Spinal cord (tissue), 10 donors: Measurements from ENCODE around the gene SLC66A1. TPM values are rescaled to one million over a fixed set of nuclear protein-coding genes. Genes with fewer than 3 reads are reported as not detected.
"Not testable (repeated sequence)": the region's sequence is repeated elsewhere in the genome, so short reads cannot be mapped to it uniquely, and the experiment has no call there.

ENCODE experiments used
- DNase-seq, 6 donors: peaks; one replicate each; pipeline versions ENCODE4 v3.0.0 to v3.0.0-alpha.2; 2013 to 2015; ENCODE audit warnings: low spot score in 6 of 6, low read depth in 4 of 6
- H3K27ac ChIP-seq: one replicate; pipeline ENCODE4 v1.5.1; 2013; ENCODE audit warnings: low read depth, low read length, control low read depth
- H3K27me3 ChIP-seq: one replicate; pipeline ENCODE4 v1.6.1; 2013; ENCODE audit warnings: low read length; ENCODE audit not compliant: control insufficient read depth, insufficient read depth
- H3K36me3 ChIP-seq: one replicate; pipeline ENCODE4 v1.6.1; 2013; ENCODE audit warnings: low read length; ENCODE audit not compliant: control insufficient read depth, insufficient read depth
- H3K4me1 ChIP-seq: one replicate; pipeline ENCODE4 v1.6.1; 2013; ENCODE audit warnings: low read length; ENCODE audit not compliant: control insufficient read depth, insufficient read depth
- H3K4me3 ChIP-seq: one replicate; pipeline ENCODE4 v1.5.1; 2013; ENCODE audit warnings: low read depth, low read length, control low read depth
- H3K9me3 ChIP-seq: one replicate; pipeline ENCODE4 v1.6.1; 2013; ENCODE audit warnings: low read length; ENCODE audit not compliant: control insufficient read depth, insufficient read depth
- WGBS: methylation state at CpG from one replicate; pipeline ENCODE4 v1.1.5; 2013; ENCODE audit warnings: missing lambda C conversion rate; ENCODE audit not compliant: insufficient coverage; 5-methylcytosine and 5-hydroxymethylcytosine counted together
- polyA plus RNA-seq, 2 donors: library from polyadenylated mRNA; unstranded; fragments of 120-200 nt; gene quantifications; one replicate each; pipeline ENCODE4 v1.2.1, GENCODE V29; 2013; ENCODE audit not compliant: insufficient read length in 2 of 2
- total RNA-seq, 2 donors: library from RNA; depleted of rRNA in 1 of 2; stranded (reverse); fragments of 120-200 nt in 1 of 2; fragments of >200 nt in 1 of 2; gene quantifications; one replicate each; pipeline versions ENCODE4 v1.2.3 to v1.2.4, GENCODE V29; 2013 to 2014
- donor health status: healthy.

The SLC66A1 gene
- total and polyA plus RNA-seq, 4 donors: 12.2 to 24.0 (median 19.5) TPM

DNA sequence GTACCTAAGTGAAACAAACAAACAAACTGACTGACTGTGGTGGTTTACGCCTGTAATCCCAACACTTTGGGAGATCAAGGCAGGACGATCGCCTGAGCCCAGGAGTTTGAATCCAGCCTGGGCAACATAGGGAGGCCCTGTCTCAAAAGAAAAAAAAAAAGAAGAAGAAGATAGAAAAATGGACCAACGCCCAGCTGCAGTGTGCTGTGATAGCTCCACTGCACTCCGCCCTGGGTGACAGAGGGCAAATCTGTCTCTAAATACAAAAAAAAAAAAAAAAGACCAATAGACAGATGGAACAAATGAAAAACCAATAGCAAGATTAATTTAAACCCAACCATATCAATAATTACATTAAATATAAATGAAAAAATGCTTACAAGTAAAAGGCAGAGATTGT, 37.5 kb upstream of the SLC66A1 start:
- Histone ChIP-seq H3K27me3 (no peaks in the 10 kb centered on the region), H3K9me3 (no peaks in the 10 kb centered on the region), H3K27ac (no peak overlapping the region), H3K36me3 (peaks cover 15% of the 10 kb centered on the region), H3K4me3 (no peak overlapping the region), H3K4me1 (peaks cover 3% of the 10 kb centered on the region)
- WGBS: 100% methylated on average over 3 of the region's 5 CpGs
- no peak for DNase-seq

DNA sequence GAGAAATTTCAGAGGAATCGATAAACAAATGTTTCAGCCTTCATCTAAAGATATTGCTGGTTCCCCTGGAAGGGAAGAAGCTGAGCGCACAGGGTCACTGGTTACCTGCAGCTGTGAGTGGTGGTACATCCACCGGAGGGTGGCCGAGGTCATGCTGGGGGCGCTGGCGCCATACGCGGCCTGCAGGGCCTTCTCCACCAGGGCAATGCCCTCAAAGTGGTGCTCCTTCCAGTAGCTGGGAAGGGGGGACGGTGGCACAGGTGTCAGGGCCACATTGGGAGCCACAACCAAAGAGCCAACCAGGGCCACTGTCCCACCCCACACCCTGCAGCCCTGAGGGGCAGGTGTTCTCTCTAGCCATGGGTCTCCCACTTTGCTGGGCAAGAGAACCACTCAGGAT, 28.2 kb upstream of the SLC66A1 start:
- Histone ChIP-seq H3K4me3 (no peak overlapping the region), H3K9me3 (no peaks in the 10 kb centered on the region), H3K4me1 (peaks cover 11% of the 10 kb centered on the region), H3K27ac (no peak overlapping the region), H3K27me3 (no peaks in the 10 kb centered on the region), H3K36me3 (peaks cover 34% of the 10 kb centered on the region)
- 92% methylated on average over 9 of the region's 9 CpGs for WGBS
- no peak for DNase-seq

DNA sequence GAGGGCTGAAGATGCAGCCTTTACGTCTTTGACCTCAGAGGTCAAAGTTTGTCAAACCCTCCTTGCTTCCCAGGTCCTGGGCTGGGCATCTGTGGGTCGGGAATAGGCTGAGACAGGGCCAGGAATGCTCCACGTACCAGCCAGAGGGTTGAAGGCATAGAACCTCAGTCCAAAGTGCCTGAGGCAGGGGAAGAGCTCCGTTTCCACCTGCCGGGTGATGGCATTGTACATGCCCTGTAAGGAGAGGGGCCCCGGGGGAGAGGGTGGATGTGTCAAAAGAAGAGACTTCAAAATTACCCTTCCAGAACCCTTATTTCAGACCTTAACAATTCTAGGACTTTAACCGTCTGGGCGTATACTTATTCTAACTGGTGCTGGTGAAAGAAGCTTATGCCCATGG, 27.2 kb upstream of the SLC66A1 start:
- Histone ChIP-seq H3K4me3 (no peak overlapping the region), H3K4me1 (peaks cover 15% of the 10 kb centered on the region), H3K27ac (no peak overlapping the region), H3K36me3 (peaks cover 34% of the 10 kb centered on the region), H3K9me3 (no peaks in the 10 kb centered on the region), H3K27me3 (peaks cover 3% of the 10 kb centered on the region)
- 93% methylated on average over 3 of the region's 8 CpGs for WGBS
- DNase-seq: no peak

DNA sequence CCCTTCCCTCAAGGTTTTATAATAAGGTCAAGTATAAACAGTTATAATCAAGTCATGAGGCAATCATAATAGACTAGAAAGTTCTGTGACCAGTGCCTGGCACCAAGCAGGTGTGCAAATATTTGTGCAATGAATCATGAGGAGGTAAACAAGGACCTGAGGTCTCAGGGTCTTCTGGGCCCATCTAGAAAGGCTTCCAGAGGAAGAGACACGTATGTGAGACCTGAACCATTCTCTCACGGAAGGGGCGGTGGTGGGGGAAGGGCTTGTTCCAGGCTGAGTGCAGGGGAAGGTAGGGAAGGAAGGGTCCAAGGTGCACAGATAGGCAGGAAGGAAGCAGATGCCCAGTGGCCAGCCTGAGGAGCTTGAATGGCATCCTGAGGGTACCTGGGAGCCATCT, 26.8 kb upstream of the SLC66A1 start:
- not testable (repeated sequence) for H3K9me3 ChIP-seq, H3K4me3 ChIP-seq
- WGBS: 100% methylated on average over 2 of the region's 3 CpGs

DNA sequence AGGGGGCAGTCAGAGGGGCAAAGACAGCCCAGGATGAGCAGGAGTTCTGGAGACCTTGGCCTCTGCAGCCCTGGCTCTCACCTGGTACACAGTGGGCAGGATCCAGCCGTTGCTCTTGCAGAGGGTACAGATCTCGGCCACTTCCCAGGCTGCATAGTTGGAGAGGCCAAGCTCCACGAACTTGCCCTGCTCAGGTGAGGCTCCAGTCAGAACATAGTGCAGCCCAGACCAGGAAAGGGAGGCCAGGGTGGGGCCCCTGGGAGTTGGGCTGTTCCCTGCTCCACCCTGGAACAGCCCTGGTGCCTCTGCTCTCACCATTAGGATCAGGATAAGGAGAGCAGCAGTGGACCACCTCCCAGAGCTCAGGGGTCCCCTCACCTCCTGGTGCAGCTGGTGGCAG, 26.3 kb upstream of the SLC66A1 start:
- Histone ChIP-seq H3K36me3 (peaks cover 34% of the 10 kb centered on the region), H3K4me1 (peaks cover 15% of the 10 kb centered on the region)
- not testable (repeated sequence) for H3K27ac ChIP-seq, DNase-seq, H3K27me3 ChIP-seq, H3K4me3 ChIP-seq, H3K9me3 ChIP-seq
- WGBS: 58% methylated on average over 3 of the region's 3 CpGs

More for the DNA sequence above, 26.8 kb upstream of the SLC66A1 start:
- not testable (repeated sequence) for DNase-seq, H3K27ac ChIP-seq, H3K27me3 ChIP-seq
- H3K36me3 ChIP-seq: peaks cover 34% of the 10 kb centered on the region
- H3K4me1 ChIP-seq: peaks cover 15% of the 10 kb centered on the region

DNA sequence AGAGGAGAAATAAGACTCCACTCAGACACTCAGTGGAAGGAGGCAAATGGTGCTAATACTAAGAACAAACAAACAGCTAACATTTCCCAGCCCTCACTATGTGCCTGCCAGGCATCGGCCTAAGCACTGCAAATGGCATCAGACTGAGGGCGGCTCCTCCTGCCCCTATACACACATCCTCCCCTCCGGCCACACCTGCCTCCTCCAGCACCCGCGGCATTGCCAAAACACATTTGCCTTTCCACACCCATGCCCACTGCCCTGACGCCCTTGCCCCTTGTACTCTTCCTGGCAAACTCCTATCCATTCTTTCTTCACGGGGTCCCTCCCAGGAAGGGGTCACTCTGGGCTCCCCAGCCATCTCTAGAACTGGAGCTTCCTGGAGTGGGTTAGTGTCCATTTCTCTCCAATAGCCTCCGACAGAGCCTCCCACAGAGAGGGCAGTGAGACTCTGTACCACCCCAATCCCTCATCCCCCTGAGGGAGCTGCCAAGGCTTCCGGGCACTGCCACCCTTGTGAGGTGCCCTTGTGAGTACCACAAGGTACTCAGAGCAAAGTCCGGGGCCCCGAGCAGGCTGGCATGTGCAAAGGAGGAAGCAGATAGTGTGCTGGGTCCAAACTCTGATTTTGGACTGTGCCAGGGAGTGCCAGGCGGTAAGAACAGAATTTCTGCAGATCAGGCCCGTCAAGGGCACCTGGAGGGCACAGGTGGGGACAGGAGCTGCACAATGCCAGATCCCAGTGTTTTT, 24.5 kb upstream of the SLC66A1 start:
- H3K4me3 ChIP-seq: no peak overlapping the region
- WGBS: 91% methylated on average over 10 of the region's 13 CpGs
- H3K27ac ChIP-seq: no peak overlapping the region
- no peaks in the 10 kb centered on the region for H3K9me3 ChIP-seq
- H3K36me3 ChIP-seq: peaks cover 26% of the 10 kb centered on the region
- H3K27me3 ChIP-seq: peaks cover 3% of the 10 kb centered on the region
- DNase-seq: no peak
- peaks cover 15% of the 10 kb centered on the region for H3K4me1 ChIP-seq

DNA sequence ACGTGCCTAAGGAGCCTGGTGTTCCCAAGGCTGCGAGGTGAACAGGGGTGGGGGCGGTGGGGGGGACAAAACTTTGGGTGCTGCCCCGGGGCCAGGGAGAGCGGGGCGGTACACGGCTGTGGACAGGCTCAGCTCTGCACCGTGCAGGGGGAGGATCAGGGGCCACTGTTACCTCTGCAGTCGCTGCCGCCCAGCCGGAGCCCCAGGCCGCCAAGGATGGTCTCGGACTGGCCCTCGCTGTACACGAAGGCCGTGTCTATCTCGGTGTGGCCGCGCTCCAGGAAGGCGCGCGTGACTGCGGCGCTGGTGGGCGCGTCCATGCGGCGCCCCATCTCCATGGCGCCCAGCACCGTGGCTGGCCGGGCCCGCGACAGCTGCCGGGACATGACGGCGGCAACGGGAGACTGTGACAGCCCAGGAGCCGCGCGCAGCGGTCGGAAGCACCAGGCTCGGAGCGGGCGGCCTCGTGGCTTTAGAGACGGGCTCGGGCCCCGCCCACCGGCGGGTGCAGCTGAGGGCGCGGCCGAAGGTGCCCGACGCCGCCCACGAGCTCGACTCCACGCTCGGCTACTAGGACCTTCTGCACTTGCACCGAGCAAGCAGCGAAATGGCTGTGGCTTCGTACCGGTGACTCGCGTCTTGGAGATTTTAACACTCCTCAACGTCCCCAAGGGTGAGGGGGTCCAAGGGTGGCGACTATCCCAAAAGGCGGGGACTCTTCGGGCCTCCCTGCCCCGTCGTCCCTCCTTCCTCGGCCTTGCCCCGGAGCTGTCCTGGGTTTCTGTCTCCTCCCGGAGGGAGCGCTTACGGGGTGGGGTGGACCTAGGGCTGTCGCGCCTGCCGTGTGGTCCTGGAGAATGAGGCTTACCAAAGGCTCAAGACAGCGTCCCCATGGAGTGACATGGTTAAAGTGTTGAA, 23.5 kb upstream of the SLC66A1 start, which contains the start of gene AKR7A3:
Gene AKR7A3 (minus strand): TSS at position 447 of the 918 bp plus-strand sequence. CDS start 61 bp downstream, at position 386.
- peak in 2 of 6 donors; percentile 58 to 71 for DNase-seq
- Histone ChIP-seq H3K4me1 (peaks cover 15% of the 10 kb centered on the region), H3K4me3 (peak within 1 kb of the TSS; percentile 40), H3K36me3 (peaks cover 21% of the 10 kb centered on the region)
- H3K9me3 ChIP-seq, H3K27me3 ChIP-seq, H3K27ac ChIP-seq: not testable (repeated sequence)
- WGBS: 13% methylated on average over 60 of the region's 82 CpGs

DNA sequence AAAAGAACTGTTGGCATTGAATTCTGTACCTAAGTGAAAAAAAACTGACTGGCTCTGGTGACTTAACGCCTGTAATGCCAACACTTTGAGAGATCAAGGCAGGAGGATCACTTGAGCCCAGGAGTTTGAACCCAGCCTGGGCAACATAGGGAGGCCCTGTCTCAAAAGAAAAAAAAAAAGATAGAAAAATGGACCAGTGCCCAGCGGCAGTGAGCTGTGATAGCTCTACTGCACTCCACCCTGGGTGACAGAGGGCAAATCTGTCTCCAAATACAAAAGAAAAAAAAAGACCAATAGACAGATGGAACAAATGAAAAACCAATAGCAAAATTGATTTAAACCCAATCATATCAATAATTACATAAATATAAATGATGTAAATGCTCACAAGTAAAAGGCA, 22.9 kb upstream of the SLC66A1 start:
- DNase-seq: no peak
- 25% methylated on average over 1 of the region's 2 CpGs for WGBS
- H3K36me3 ChIP-seq: peaks cover 15% of the 10 kb centered on the region
- H3K9me3 ChIP-seq: peaks cover 7% of the 10 kb centered on the region
- peak overlapping the region; percentile 40 for H3K4me3 ChIP-seq
- peaks cover 15% of the 10 kb centered on the region for H3K4me1 ChIP-seq
- H3K27ac ChIP-seq: no peak overlapping the region
- H3K27me3 ChIP-seq: peaks cover 3% of the 10 kb centered on the region

DNA sequence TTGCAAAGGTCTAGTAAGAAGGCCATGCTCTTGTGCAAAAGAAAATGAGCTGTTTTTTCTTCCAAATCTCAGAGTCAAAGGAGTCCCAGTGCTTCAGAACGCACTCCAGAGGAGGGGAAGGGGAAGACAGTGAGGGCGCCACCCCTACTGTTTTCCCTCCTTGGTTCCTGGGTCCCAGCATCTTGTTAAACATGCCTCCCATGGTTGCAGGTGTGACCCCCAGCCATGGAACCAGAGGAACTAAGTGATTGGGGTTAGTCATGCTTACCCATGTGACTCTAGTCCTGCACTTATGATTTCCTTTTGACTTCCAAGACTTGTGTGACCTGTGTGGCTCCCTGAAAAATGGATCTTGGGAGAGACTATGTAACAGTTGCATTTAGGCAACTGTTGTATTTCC, 17.5 kb upstream of the SLC66A1 start:
- Histone ChIP-seq H3K9me3 (peaks cover 16% of the 10 kb centered on the region), H3K27ac (no peak overlapping the region), H3K36me3 (peaks cover 7% of the 10 kb centered on the region), H3K4me3 (no peak overlapping the region), H3K4me1 (no peaks in the 10 kb centered on the region), H3K27me3 (no peaks in the 10 kb centered on the region)
- WGBS: no CpG with 5 or more reads among the region's 2 CpGs
- DNase-seq: no peak
